B cell (primary cell): ENCODE measurements around the gene FGF21. TPM values are rescaled to one million over a fixed set of nuclear protein-coding genes. Genes with fewer than 3 reads are reported as not detected.

Experiments used
- ATAC-seq: fragments of 200-7000 bp; cut with Tn5 transposase; one replicate; pipeline ENCODE4 v1.10.0; 2021; ENCODE audit warnings: low read depth, mild to moderate bottlenecking, moderate number of reproducible peaks, moderate library complexity
- CTCF ChIA-PET: fragments of 350-600 bp; sonication (Branson Sonifier 250); formaldehyde crosslinking; loops from one replicate; lab custom pipeline; 2021; ENCODE audit warnings: antibody characterized with exemption, inconsistent platforms; lab: Charles Lee
- POLR2A ChIA-PET: fragments of 350-600 bp; sonication (Branson Sonifier 250); formaldehyde crosslinking; loops from one replicate; lab custom pipeline; 2021; ENCODE audit warnings: antibody characterized with exemption; lab: Charles Lee
- DNase-seq: peaks from one replicate; pipeline ENCODE4 v3.0.0; 2013
- H2AFZ ChIP-seq: 2 replicates; pipeline ENCODE4 v1.6.1; 2012; ENCODE audit warnings: mild to moderate bottlenecking, low read depth, low read length; ENCODE audit not compliant: insufficient read depth, poor library complexity, severe bottlenecking
- H3K27ac ChIP-seq, 2 donors: 1 replicate in 1 of 2; 2 replicates in 1 of 2; pipeline ENCODE4 v1.5.1; 2012 to 2013; ENCODE audit warnings: low read length in 2 of 2, mild to moderate bottlenecking in 2 of 2, moderate library complexity in 1 of 2
- H3K27me3 ChIP-seq, 4 experiments: fragments of 200-600 bp in 1 of 4; sonication (generic) in 1 of 4; replicated peaks in 1 of 4; 1 replicate in 2 of 4; 2 replicates in 2 of 4; pipeline versions ENCODE4 v1.6.1 to v1.7.0; 2013 to 2016; ENCODE audit warnings: low read length in 3 of 4, mild to moderate bottlenecking in 2 of 4, mixed read lengths in 1 of 4, moderate library complexity in 1 of 4; ENCODE audit not compliant: insufficient read depth in 4 of 4, control insufficient read depth in 3 of 4; ENCODE audit errors: control extremely low read depth in 1 of 4
- H3K36me3 ChIP-seq, 2 experiments: replicated peaks in 1 of 2; 1 replicate in 1 of 2; 2 replicates in 1 of 2; pipeline versions ENCODE4 v1.6.1 to v1.7.1; 2013; ENCODE audit warnings: low read length in 1 of 2; ENCODE audit not compliant: insufficient read depth in 2 of 2, control insufficient read depth in 1 of 2; ENCODE audit errors: control extremely low read depth in 1 of 2, extremely low read depth in 1 of 2
- H3K4me1 ChIP-seq, 2 donors: fragments of 200-600 bp in 1 of 2; sonication (generic) in 1 of 2; 1 replicate in 1 of 2; 2 replicates in 1 of 2; pipeline versions ENCODE4 v1.5.1 to v1.6.1; 2013 to 2017; ENCODE audit warnings: low read length in 2 of 2; ENCODE audit not compliant: control insufficient read depth in 2 of 2, insufficient read depth in 2 of 2
- H3K4me2 ChIP-seq: replicated peaks from 2 replicates; pipeline ENCODE3; 2012; ENCODE audit warnings: mild to moderate bottlenecking, low read depth, low read length; ENCODE audit not compliant: poor library complexity, severe bottlenecking
- H3K4me3 ChIP-seq, 5 experiments: fragments of 200-600 bp in 1 of 5; sonication (generic) in 1 of 5; 1 replicate in 3 of 5; 2 replicates in 2 of 5; pipeline versions ENCODE4 v1.5.1 to v1.7.0; 2011 to 2016; ENCODE audit warnings: low read length in 4 of 5, mild to moderate bottlenecking in 4 of 5, low read depth in 2 of 5, control low read depth in 1 of 5, moderate library complexity in 1 of 5; ENCODE audit not compliant: insufficient read depth in 1 of 5; ENCODE audit errors: control extremely low read depth in 1 of 5, extremely low read depth in 1 of 5
- H3K79me2 ChIP-seq: fragments of 200-600 bp; sonication (generic); one replicate; pipeline ENCODE4 v1.6.0; 2016; ENCODE audit warnings: low read length; ENCODE audit not compliant: control insufficient read depth, insufficient read depth
- H3K9ac ChIP-seq: fragments of 200-600 bp; sonication (generic); 2 replicates; pipeline ENCODE4 v1.6.1; 2017; ENCODE audit warnings: mild to moderate bottlenecking, low read length, moderate library complexity
- H3K9me3 ChIP-seq, 3 donors: one replicate each; pipeline versions ENCODE4 v1.6.1 to v1.7.1; 2013; ENCODE audit warnings: low read length in 2 of 3; ENCODE audit not compliant: control insufficient read depth in 2 of 3, insufficient read depth in 1 of 3; ENCODE audit errors: control extremely low read depth in 1 of 3
- H4K20me1 ChIP-seq: 2 replicates; pipeline ENCODE4 v1.6.0; 2012; ENCODE audit warnings: mild to moderate bottlenecking, low read length; ENCODE audit not compliant: insufficient read depth, control insufficient read depth, poor library complexity, severe bottlenecking
- H3K27ac Mint-ChIP-seq: one replicate; pipeline ENCODE4 v1.8.0; 2021; ENCODE audit warnings: mixed read lengths
- H3K27me3 Mint-ChIP-seq: one replicate; pipeline ENCODE4 v1.8.0; 2021; ENCODE audit warnings: mixed read lengths
- H3K4me1 Mint-ChIP-seq: one replicate; pipeline ENCODE4 v1.8.0; 2021; ENCODE audit warnings: mixed read lengths
- H3K4me3 Mint-ChIP-seq: one replicate; pipeline ENCODE4 v1.8.0; 2021; ENCODE audit warnings: mixed read lengths
- H3K9me3 Mint-ChIP-seq: one replicate; pipeline ENCODE4 v1.8.0; 2022; ENCODE audit warnings: mixed read lengths; ENCODE audit not compliant: insufficient read depth
- EZH2 ChIP-seq: IDR thresholded peaks from 2 replicates; pipeline ENCODE4 v1.6.1; 2012; ENCODE audit warnings: borderline replicate concordance, low read depth, mild to moderate bottlenecking, moderate library complexity, low read length; ENCODE audit not compliant: insufficient read depth, poor library complexity, severe bottlenecking
- WGBS: methylation state at CpG from one replicate; pipeline ENCODE4 v1.1.5; 2013; ENCODE audit warnings: missing lambda C conversion rate; ENCODE audit not compliant: insufficient coverage; 5-methylcytosine and 5-hydroxymethylcytosine counted together
- intact Hi-C: fragments of 100-400 bp; cut with micrococcal nuclease; formaldehyde crosslinking; loops from one replicate; pipeline ENCODE4 v1.10.0; 2022
- polyA plus RNA-seq: library from polyadenylated mRNA; depleted of rRNA; stranded (reverse); fragments of >200 nt; gene quantifications from 2 replicates; pipeline ENCODE4 v1.2.3, GENCODE V29; 2012
- total RNA-seq, 2 donors: library from RNA; stranded (reverse); fragments of 120-200 nt in 1 of 2; gene quantifications; 1 replicate in 1 of 2; 2 replicates in 1 of 2; pipeline versions ENCODE4 v1.2.3 to v1.2.4, GENCODE V29; 2013 to 2022
- TF ChIP-seq, protein P1 (sequence below): fragments of 200-600 bp; IDR thresholded peaks from one replicate; pipeline ENCODE4 v1.8.0; 2022; ENCODE audit warnings: antibody characterized with exemption, mild to moderate bottlenecking

The FGF21 gene
- total and polyA plus RNA-seq, 2 donors (not counting 1 experiment from before 2014, with no cell fraction given) = not detected

DNA sequence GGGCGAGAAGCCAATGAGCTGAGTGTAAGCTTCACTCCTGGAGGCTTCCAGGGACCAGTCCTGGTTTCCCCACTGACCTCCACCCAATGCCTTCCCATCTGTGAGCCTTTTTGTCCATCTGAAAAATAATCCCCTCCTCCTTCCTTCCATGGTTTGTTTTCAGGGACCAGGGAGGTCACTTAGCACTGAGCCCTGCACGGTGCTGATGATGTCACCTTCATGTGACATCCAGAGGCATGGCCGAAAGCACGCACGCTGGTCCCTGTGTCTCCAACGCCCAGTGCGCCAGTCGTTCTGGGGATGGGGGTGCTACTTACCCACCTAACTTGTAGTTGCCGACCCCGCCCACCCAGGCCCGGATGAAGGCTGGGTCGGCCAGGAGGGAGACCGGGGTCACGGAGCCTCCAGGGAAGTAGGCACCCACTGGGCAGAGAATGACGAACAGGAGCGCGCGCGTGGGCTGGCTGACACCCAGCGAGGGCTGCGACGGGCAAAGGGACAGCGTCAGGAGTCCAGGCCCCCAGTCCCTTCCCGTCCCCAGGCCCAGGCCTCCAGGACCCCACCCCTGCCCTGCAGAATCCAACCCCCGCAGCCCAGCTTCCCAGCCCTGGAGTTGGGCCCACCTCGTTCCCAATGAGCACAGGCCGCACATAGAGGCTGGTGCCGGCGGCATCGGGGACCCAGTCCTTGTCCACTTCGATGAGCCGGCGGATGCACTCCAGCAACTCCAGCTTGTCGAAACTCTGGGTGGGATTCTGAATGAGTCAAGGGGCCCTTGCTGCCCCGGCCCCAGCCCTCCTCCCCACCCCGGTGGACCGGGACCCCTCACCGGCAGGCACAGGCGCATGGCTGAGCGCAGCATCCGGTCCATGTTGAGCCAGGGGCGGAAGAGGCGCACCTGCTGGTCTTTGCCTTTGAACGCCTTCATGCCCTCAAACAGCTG is 44.3 kb downstream of the FGF21 start:
- Histone ChIP-seq H3K79me2 (no peaks in the 10 kb centered on the region), H3K27ac (no peak overlapping the region), H3K9me3 (no peaks in the 10 kb centered on the region), H3K4me3 (no peak overlapping the region), H3K4me2 (no peak overlapping the region), H3K27me3 (no peaks in the 10 kb centered on the region), H4K20me1 (no peaks in the 10 kb centered on the region), H2AFZ (no peak overlapping the region), H3K36me3 (no peaks in the 10 kb centered on the region), H3K9ac (no peak overlapping the region), H3K4me1 (peaks cover 3 to 9% of the 10 kb centered on the region in 2 donors)
- peaks cover 7% of the 10 kb centered on the region for H3K4me1 Mint-ChIP-seq
- ATAC-seq (no peak), DNase-seq (no peak)
- intact Hi-C loops = loop anchor here (5.0 kb wide), 1 partner anchor 162 kb away; the partner anchor contains the start of gene DBP
- 98% methylated on average over 39 of the region's 44 CpGs for WGBS
- CTCF ChIA-PET = interaction anchor here (0.6 to 17.5 kb wide), 5 partner anchors 12 to 171 kb away, joined by 3 to 553 read pairs (median 4); partner anchors contain the start of genes BCAT2 and HSD17B14
- no peak overlapping the region for H3K27ac Mint-ChIP-seq
- TF ChIP-seq EZH2 = no peak
- TF ChIP-seq, protein P1, sequence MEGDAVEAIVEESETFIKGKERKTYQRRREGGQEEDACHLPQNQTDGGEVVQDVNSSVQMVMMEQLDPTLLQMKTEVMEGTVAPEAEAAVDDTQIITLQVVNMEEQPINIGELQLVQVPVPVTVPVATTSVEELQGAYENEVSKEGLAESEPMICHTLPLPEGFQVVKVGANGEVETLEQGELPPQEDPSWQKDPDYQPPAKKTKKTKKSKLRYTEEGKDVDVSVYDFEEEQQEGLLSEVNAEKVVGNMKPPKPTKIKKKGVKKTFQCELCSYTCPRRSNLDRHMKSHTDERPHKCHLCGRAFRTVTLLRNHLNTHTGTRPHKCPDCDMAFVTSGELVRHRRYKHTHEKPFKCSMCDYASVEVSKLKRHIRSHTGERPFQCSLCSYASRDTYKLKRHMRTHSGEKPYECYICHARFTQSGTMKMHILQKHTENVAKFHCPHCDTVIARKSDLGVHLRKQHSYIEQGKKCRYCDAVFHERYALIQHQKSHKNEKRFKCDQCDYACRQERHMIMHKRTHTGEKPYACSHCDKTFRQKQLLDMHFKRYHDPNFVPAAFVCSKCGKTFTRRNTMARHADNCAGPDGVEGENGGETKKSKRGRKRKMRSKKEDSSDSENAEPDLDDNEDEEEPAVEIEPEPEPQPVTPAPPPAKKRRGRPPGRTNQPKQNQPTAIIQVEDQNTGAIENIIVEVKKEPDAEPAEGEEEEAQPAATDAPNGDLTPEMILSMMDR = no peak
- POLR2A ChIA-PET = no interaction called here
- H3K9me3 Mint-ChIP-seq = no peaks in the 10 kb centered on the region
- H3K4me3 Mint-ChIP-seq = no peak overlapping the region
- H3K27me3 Mint-ChIP-seq = no peaks in the 10 kb centered on the region

DNA sequence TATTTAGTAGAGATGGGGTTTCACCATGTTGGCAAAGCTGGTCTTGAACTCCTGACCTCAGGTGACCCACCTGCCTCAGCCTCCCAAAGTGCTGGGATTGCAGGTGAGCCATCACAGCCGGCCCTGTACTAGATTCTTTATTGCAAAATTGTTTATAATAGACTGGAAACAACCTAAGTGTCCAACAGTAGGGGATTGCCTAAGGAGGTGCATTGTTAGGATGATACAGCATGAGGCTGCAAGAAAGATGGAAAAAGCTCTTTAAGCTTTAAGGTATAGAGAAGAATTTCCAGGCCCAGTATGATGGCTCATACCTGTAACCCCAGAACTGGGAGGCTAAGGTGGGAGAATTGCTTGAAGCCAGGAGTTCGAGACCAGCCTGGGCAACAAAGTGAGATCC is 47.3 kb downstream of the FGF21 start:
- TF ChIP-seq EZH2 = no peak
- TF ChIP-seq, protein P1 = no peak
- intact Hi-C loops = no loop called here
- peaks cover 2% of the 10 kb centered on the region for H3K4me1 Mint-ChIP-seq
- H3K27me3 Mint-ChIP-seq = no peaks in the 10 kb centered on the region
- peaks cover 6% of the 10 kb centered on the region for H4K20me1 ChIP-seq
- H3K27me3 ChIP-seq = no peaks in the 10 kb centered on the region
- H3K4me1 ChIP-seq = no peaks in the 10 kb centered on the region
- H3K4me2 ChIP-seq = no peak overlapping the region
- H3K36me3 ChIP-seq = no peaks in the 10 kb centered on the region
- H2AFZ ChIP-seq = no peak overlapping the region
- no peak overlapping the region for H3K4me3 ChIP-seq
- ChIA-PET POLR2A (interaction anchor here (0.7 kb wide), 1 partner anchor 41 kb away, joined by 5 read pairs; no protein-coding TSS in a partner anchor), CTCF (interaction anchor here (1.8 to 17.5 kb wide), 3 partner anchors 8 to 39 kb away, joined by 5 to 553 read pairs (median 5); partner anchors contain the start of genes BCAT2 and HSD17B14)
- 100% methylated on average over 1 of the region's 2 CpGs for WGBS
- no peak overlapping the region for H3K9ac ChIP-seq
- H3K27ac Mint-ChIP-seq = no peak overlapping the region
- H3K9me3 ChIP-seq = peaks cover 0 to 5% (median 0%) of the 10 kb centered on the region in 3 donors
- DNase-seq (no peak), ATAC-seq (no peak)
- H3K27ac ChIP-seq = no peak overlapping the region
- H3K79me2 ChIP-seq = no peaks in the 10 kb centered on the region
- H3K9me3 Mint-ChIP-seq = no peaks in the 10 kb centered on the region
- no peak overlapping the region for H3K4me3 Mint-ChIP-seq
